Measurements from ENCODE around the gene ADGRD1.

Gene ADGRD1

DNA sequence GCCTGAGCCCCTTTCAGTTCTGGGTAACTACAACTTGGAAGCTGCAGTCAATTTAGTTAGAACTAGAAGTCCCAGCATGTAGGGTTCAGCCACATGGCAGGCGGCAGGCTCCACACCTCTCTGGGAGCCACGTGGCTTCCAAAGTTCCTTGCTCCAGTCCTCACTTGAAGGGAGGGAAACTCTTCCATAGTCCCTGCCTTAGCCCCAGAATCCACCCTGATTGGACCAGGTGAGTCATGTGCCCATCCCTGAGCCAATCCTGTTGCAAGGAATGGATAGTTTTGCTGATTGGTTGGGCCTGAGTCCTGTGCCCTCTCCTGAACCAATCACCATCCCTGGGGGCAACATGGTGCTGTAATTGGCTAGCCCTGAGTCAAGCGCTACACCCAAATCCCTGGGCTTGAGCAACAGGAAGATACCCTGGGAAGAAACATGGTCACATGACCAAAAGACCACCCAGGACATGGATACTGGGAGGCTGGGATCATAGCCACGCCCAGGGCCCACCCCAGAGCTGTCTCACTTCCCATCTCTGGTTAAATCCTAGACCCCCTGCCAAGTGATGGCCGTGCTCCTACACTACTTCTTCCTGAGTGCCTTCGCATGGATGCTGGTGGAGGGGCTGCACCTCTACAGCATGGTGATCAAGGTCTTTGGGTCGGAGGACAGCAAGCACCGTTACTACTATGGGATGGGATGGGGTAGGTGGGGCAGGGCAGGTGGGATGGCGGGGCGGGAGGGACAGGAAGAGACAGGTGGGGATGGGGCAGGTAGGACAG is 154.7 kb downstream of the ADGRD1 start:
- Histone ChIP-seq H3K9ac (ENCODE audit: low read length) (no peak overlapping the region), H3K27me3 (ENCODE audit: control insufficient read depth, insufficient read depth, low read length) (no peaks in the 10 kb centered on the region), H3K4me3 (ENCODE audit: low read length) (no peak overlapping the region), H3K9me3 (ENCODE audit: control insufficient read depth, low read depth, low read length) (no peaks in the 10 kb centered on the region), H3K4me1 (ENCODE audit: control insufficient read depth, low read depth, low read length) (no peaks in the 10 kb centered on the region), H3K27ac (ENCODE audit: low read length) (no peak overlapping the region), H3K36me3 (ENCODE audit: control insufficient read depth, low read depth, low read length) (no peaks in the 10 kb centered on the region)

DNA sequence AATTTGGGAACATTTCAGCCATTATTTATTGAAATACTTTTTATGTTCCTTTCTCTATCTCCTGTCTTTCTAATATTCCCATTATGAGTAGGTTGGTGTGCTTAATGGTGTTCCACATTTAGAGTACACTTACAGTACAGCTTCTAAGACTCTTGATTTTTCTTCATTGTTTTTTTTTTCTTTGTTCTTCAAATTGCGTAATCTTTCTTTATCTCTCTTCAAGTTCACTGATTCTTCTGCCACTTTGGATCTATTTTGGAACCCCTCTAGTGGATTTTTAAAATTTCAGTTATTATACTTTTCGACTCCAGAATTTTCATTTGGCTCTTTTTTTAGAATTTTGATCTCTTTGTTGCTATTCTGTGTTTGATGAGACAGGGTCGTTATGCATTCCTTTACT is 157.7 kb downstream of the ADGRD1 start:
- no peak overlapping the region for H3K27ac ChIP-seq (ENCODE audit: low read length)
- no peak overlapping the region for H3K4me3 ChIP-seq (ENCODE audit: low read length)
- no peaks in the 10 kb centered on the region for H3K27me3 ChIP-seq (ENCODE audit: control insufficient read depth, insufficient read depth, low read length)
- H3K9ac ChIP-seq (ENCODE audit: low read length) = no peak overlapping the region
- H3K36me3 ChIP-seq (ENCODE audit: control insufficient read depth, low read depth, low read length) = no peaks in the 10 kb centered on the region
- no peaks in the 10 kb centered on the region for H3K4me1 ChIP-seq (ENCODE audit: control insufficient read depth, low read depth, low read length)
- H3K9me3 ChIP-seq (ENCODE audit: control insufficient read depth, low read depth, low read length) = no peaks in the 10 kb centered on the region

DNA sequence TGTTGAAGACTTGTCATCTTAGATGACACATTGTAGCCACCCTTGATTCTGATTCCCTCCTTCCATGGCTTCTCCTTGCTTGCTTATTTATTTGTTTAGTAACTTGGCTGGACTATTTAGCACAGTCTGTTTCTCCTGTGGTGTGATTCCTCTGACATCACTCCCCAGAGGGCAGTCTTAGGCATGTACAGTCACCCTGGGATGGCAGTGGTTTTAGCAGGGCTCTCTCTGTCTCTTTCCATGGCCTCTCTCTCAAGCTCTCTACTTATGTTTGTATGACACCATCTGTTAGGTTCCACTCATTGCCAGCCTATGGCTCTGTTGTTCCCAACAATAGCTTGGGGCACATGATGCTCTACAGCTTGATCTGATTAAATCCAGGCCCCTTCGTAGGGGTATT is 158.3 kb downstream of the ADGRD1 start:
- H3K27me3 ChIP-seq (ENCODE audit: control insufficient read depth, insufficient read depth, low read length) = no peaks in the 10 kb centered on the region
- no peak overlapping the region for H3K27ac ChIP-seq (ENCODE audit: low read length)
- no peak overlapping the region for H3K4me3 ChIP-seq (ENCODE audit: low read length)
- no peaks in the 10 kb centered on the region for H3K36me3 ChIP-seq (ENCODE audit: control insufficient read depth, low read depth, low read length)
- H3K4me1 ChIP-seq (ENCODE audit: control insufficient read depth, low read depth, low read length) = no peaks in the 10 kb centered on the region
- no peak overlapping the region for H3K9ac ChIP-seq (ENCODE audit: low read length)
- H3K9me3 ChIP-seq (ENCODE audit: control insufficient read depth, low read depth, low read length) = no peaks in the 10 kb centered on the region

DNA sequence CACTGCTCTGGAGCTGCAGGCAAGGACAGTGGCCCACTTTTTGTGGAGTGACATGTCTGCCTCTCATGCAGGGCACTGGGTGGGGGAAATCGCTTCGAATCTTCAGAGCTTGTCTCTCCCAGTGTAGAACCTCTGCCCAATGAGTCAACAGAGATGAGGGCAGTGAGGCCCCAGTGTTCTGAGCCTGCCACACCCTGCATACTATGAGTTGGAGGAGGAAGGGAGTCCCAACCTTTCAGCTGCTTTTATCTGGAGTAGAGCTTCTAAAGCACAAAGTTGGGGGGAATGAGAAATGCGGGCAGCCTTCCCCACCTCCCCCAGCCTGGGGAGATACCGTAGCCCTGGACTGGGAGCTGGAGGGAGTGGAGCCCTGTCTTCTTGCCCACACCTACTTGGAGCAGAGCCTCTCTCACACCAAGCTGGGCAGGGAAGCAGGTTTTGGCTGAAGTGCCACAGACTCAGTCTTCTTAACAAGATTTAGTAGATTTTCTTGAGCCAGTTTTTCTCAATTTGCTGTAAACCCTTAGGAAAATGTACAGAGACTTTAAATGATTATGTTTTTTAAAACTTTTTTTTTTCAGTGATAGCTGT is 159.1 kb downstream of the ADGRD1 start:
- no peaks in the 10 kb centered on the region for H3K27me3 ChIP-seq (ENCODE audit: control insufficient read depth, insufficient read depth, low read length)
- no peaks in the 10 kb centered on the region for H3K36me3 ChIP-seq (ENCODE audit: control insufficient read depth, low read depth, low read length)
- no peaks in the 10 kb centered on the region for H3K9me3 ChIP-seq (ENCODE audit: control insufficient read depth, low read depth, low read length)
- no peak overlapping the region for H3K27ac ChIP-seq (ENCODE audit: low read length)
- no peaks in the 10 kb centered on the region for H3K4me1 ChIP-seq (ENCODE audit: control insufficient read depth, low read depth, low read length)
- H3K4me3 ChIP-seq (ENCODE audit: low read length) = no peak overlapping the region
- H3K9ac ChIP-seq (ENCODE audit: low read length) = no peak overlapping the region

DNA sequence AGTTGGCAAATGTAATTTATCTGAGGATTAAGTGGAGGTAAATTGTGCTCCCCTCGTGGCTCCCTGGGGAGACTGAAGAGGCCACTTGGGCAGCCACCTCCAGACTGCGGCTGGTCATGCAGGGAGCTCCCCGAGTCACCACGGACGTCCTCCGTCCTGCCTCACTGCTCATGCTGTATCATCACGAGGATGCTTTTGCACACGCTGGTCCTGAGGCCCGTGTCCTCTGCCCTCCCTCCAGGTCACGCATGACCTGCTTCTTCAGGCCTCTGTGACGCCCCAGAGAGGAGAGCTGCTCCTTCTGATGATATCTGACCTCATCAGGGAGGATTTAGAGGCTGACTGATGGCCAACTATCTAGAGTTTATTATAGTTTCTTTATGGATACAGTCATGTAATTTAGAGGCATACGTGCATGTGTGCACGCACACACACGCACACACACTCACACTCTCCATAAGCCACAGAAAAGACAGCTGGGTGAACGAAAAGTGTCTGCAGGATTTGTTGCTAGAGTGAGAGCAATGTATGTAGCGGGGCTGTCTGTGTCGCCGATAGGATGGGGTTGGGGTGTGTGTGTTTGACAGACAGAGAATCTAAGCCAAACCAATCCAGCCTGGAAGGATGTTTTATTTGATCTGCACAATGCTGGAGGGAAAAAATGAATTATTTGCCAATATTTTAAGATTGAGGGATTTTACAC is 160.0 kb downstream of the ADGRD1 start:
- no peak overlapping the region for H3K9ac ChIP-seq (ENCODE audit: low read length)
- H3K27ac ChIP-seq (ENCODE audit: low read length) = no peak overlapping the region
- no peaks in the 10 kb centered on the region for H3K36me3 ChIP-seq (ENCODE audit: control insufficient read depth, low read depth, low read length)
- H3K4me3 ChIP-seq (ENCODE audit: low read length) = no peak overlapping the region
- H3K4me1 ChIP-seq (ENCODE audit: control insufficient read depth, low read depth, low read length) = no peaks in the 10 kb centered on the region
- H3K27me3 ChIP-seq (ENCODE audit: control insufficient read depth, insufficient read depth, low read length) = no peaks in the 10 kb centered on the region
- no peaks in the 10 kb centered on the region for H3K9me3 ChIP-seq (ENCODE audit: control insufficient read depth, low read depth, low read length)

DNA sequence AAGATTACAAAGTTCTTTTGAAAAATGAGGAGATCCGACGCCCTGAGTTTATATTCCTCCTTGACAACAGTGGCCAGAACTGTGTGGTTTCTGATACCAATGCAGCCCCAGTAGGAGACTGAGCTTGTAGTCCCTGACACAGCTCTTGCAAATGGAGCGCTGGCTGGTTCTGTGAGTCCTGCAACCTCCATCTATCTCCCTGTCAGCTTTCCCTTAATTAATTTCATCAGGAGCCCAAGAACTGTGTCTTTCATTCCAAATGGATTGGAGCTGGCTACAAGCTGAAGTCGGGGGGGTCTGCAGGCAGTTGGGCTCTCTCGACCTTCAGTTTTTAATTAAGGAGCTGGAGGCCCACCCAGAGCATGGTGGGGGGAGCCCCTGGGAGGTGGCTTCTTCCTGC is 160.6 kb downstream of the ADGRD1 start:
- no peaks in the 10 kb centered on the region for H3K4me1 ChIP-seq (ENCODE audit: control insufficient read depth, low read depth, low read length)
- no peak overlapping the region for H3K27ac ChIP-seq (ENCODE audit: low read length)
- no peak overlapping the region for H3K9ac ChIP-seq (ENCODE audit: low read length)

DNA sequence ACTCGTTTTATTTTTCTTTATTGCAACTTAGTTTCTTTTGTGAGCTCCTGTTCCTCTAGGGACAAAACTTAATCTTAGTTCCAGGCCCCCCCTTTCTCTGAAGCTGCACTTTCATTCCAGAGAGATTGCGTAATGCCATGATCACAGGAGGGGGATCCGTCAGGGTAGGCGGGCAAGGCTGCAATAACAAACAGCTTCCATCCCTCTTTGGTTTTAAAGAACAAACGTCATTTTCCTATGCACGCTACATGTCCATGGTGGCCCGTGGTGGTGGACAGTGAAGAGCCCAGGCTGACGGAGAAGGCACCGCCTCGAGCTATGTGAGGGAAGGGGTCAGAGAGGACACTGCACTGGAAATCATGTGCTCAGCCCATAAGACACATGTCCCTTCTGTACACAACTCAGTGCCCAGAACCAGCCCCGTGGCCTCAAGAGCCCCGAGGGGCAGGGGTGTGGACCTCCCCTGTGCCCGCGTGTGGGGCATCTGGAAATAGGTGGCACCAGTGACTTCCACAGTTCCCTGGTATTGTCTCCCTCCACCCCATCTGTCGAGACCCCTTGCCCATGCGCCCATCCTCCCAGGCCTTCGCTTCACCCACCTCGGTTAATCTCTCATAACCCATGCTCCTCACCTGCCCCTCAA is 161.4 kb downstream of the ADGRD1 start:
- Histone ChIP-seq H3K4me1 (ENCODE audit: control insufficient read depth, low read depth, low read length) (no peaks in the 10 kb centered on the region), H3K27me3 (ENCODE audit: control insufficient read depth, insufficient read depth, low read length) (no peaks in the 10 kb centered on the region), H3K9me3 (ENCODE audit: control insufficient read depth, low read depth, low read length) (no peaks in the 10 kb centered on the region), H3K36me3 (ENCODE audit: control insufficient read depth, low read depth, low read length) (no peaks in the 10 kb centered on the region), H3K4me3 (ENCODE audit: low read length) (no peak overlapping the region), H3K27ac (ENCODE audit: low read length) (no peak overlapping the region), H3K9ac (ENCODE audit: low read length) (no peak overlapping the region)

More for the DNA sequence above, 160.6 kb downstream of the ADGRD1 start:
- Histone ChIP-seq H3K36me3 (ENCODE audit: control insufficient read depth, low read depth, low read length) (no peaks in the 10 kb centered on the region), H3K27me3 (ENCODE audit: control insufficient read depth, insufficient read depth, low read length) (no peaks in the 10 kb centered on the region), H3K4me3 (ENCODE audit: low read length) (no peak overlapping the region), H3K9me3 (ENCODE audit: control insufficient read depth, low read depth, low read length) (no peaks in the 10 kb centered on the region)

DNA sequence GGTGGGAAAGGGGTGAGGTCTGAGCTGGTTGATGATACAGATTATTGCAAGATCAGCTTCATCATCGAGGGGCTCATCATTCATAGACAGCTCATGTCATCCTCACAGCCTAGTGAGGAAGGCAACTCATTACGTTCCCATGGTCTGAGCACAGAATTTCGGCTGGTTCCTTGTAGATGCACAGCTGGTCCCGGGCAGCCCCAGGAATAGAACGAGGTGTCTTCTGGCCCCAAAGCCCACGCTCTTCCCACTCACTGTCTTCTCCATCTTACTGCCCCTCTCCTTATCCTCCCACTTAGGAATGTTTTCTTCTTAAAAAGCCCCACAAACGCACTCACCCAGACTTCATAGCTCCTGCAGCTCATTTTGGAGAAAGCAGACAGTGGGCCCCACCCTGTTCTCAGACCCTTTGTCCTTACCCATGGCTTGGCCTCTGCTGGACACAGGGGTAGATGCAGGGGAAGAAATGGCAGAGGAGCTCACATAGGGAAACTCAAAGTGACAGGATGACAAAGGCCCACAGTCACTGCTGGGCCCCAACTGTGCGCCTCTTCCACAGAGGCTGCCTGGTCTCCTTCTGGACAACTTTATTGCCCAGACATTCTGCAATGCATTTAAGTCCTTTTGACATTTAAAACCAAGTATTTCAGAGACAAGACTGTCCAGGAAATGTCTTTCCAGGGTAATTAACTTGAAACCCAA is 162.2 kb downstream of the ADGRD1 start:
- H3K27ac ChIP-seq (ENCODE audit: low read length) = no peak overlapping the region
- H3K9me3 ChIP-seq (ENCODE audit: control insufficient read depth, low read depth, low read length) = no peaks in the 10 kb centered on the region
- H3K4me3 ChIP-seq (ENCODE audit: low read length) = no peak overlapping the region
- H3K27me3 ChIP-seq (ENCODE audit: control insufficient read depth, insufficient read depth, low read length) = no peaks in the 10 kb centered on the region
- no peaks in the 10 kb centered on the region for H3K36me3 ChIP-seq (ENCODE audit: control insufficient read depth, low read depth, low read length)
- H3K9ac ChIP-seq (ENCODE audit: low read length) = no peak overlapping the region
- H3K4me1 ChIP-seq (ENCODE audit: control insufficient read depth, low read depth, low read length) = no peaks in the 10 kb centered on the region

DNA sequence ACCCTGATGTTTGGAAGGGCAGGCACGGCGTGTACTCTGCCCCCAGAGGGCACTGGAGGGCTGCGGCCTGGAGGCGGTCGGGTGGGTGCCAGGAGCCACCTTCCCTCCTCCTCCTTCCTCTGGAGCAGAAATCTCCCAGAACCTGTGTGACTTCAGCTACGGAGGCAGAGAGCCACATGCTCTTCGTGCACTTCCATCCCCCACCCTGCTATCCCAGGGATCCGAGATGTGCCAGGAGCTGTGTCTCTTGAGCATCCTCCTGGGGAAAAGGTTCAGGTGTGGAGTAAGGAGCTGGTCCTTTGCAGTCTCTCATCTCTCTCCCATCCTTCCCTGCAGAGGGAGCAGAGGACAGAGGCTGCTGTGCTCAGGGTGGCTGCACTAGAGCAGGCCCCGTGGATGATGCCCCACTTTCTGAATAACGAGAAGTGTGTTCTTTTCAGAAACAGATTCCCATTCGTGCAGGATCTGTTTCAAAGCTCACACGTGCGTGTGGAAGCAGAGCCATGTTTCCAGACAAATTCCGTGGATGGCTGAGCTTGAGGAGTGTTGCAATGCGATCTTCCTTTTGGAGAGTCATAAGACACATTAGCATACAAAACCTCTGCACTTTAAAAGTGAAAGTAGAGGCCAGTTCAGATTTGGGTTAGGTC is 162.9 kb downstream of the ADGRD1 start:
- Histone ChIP-seq H3K9me3 (ENCODE audit: control insufficient read depth, low read depth, low read length) (no peaks in the 10 kb centered on the region), H3K36me3 (ENCODE audit: control insufficient read depth, low read depth, low read length) (no peaks in the 10 kb centered on the region), H3K4me1 (ENCODE audit: control insufficient read depth, low read depth, low read length) (no peaks in the 10 kb centered on the region), H3K9ac (ENCODE audit: low read length) (no peak overlapping the region), H3K27ac (ENCODE audit: low read length) (no peak overlapping the region), H3K27me3 (ENCODE audit: control insufficient read depth, insufficient read depth, low read length) (no peaks in the 10 kb centered on the region), H3K4me3 (ENCODE audit: low read length) (no peak overlapping the region)

DNA sequence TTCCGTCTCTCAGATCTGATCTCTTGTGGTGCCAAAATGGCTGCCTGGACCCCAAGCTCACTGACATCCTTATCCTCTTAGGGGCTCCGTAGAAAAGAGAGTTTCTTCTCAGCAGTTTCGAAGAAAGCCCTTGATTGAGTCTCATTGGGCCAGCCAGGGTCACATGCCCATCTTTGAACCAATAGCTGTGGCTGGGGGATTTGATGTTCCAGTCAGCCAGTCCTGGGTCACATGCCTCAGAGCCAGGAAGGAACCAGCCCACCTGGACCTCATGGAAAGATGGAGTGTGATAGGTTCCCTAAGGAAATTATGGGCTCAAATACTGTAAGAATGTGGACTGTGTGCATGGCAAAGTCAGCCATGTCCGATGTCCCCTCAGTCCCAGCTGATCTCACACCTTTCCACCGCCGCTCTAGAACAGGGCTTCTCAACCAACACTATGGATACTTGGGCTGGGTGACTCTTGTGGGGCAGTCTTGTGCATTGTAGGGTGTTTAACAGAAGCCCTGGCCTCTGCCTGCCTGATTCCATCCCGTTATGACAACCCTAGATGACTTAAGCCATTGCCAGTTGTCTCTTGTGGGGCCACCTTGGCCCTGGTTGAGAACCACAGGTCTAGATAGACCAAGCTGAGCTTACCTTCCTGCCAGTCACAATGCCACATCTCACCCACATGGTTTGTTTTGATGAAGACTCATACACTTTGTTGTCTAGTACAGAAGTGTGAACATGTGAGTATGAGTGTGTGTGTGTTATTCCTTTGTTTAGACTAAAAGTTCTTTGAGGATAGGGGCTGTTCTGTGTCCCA is 163.9 kb downstream of the ADGRD1 start:
- no peak overlapping the region for H3K4me3 ChIP-seq (ENCODE audit: low read length)
- H3K9me3 ChIP-seq (ENCODE audit: control insufficient read depth, low read depth, low read length) = no peaks in the 10 kb centered on the region
- H3K9ac ChIP-seq (ENCODE audit: low read length) = no peak overlapping the region
- H3K36me3 ChIP-seq (ENCODE audit: control insufficient read depth, low read depth, low read length) = no peaks in the 10 kb centered on the region
- H3K4me1 ChIP-seq (ENCODE audit: control insufficient read depth, low read depth, low read length) = no peaks in the 10 kb centered on the region
- H3K27me3 ChIP-seq (ENCODE audit: control insufficient read depth, insufficient read depth, low read length) = no peaks in the 10 kb centered on the region
- H3K27ac ChIP-seq (ENCODE audit: low read length) = no peak overlapping the region
